ENCODE data around the gene CACNA1A. TPM values are rescaled to one million over a fixed set of nuclear protein-coding genes. Genes with fewer than 3 reads are reported as not detected.

Gene CACNA1A
- polyA plus RNA-seq, 2 of the 4 experiments (the other 2 are of a cell fraction) = 0.27 to 0.71 TPM

- H3K27ac ChIP-seq = no peak overlapping the region
- TF ChIP-seq HEYL (CRISPR knock-in tag; IDR thresholded peaks at IDR 0.05) (no peak), KDM5A (IDR thresholded peaks at IDR 0.05) (no peak)
- DNase-seq (ENCODE audit: low read depth in 1 of 2, low spot score in 1 of 2) = no peak
- H3K4me2 ChIP-seq = no peak overlapping the region
- H3K9me3 ChIP-seq = no peaks in the 10 kb centered on the region
- WGBS (ENCODE audit: missing lambda C conversion rate) = 40% methylated on average over 2 of the region's 9 CpGs
- no peak for FAIRE-seq
- H3K4me1 ChIP-seq = no peaks in the 10 kb centered on the region
- H3K4me3 ChIP-seq = no peak overlapping the region
- ChIA-PET CTCF (no interaction called here), POLR2A (no interaction called here)
- ATAC-seq = no peak
Measured at GRCh38 chr19:13225085-13225484, 281.2 kb downstream of the CACNA1A start.

- H3K4me1 ChIP-seq = 0 out of 3 replicates have a peak, but pooled peaks cover 2% of the 10 kb centered on the region
- no peak overlapping the region for H3K4me2 ChIP-seq
- ChIA-PET CTCF (interaction anchor here (0.5 to 1.3 kb wide), 3 partner anchors 13 to 243 kb away, joined by 3 read pairs; no protein-coding TSS in a partner anchor), POLR2A (no interaction called here)
- no peaks in the 10 kb centered on the region for H3K9me3 ChIP-seq
- 40% methylated on average over 2 of the region's 2 CpGs for WGBS (ENCODE audit: missing lambda C conversion rate)
- H3K27ac ChIP-seq = no peak overlapping the region
- FAIRE-seq (no peak), DNase-seq (ENCODE audit: low read depth in 1 of 2, low spot score in 1 of 2) (no peak), ATAC-seq (no peak)
- no peak for TF ChIP-seq ZC3H11A (IDR thresholded peaks at IDR 0.05)
- TF ChIP-seq, protein P1, sequence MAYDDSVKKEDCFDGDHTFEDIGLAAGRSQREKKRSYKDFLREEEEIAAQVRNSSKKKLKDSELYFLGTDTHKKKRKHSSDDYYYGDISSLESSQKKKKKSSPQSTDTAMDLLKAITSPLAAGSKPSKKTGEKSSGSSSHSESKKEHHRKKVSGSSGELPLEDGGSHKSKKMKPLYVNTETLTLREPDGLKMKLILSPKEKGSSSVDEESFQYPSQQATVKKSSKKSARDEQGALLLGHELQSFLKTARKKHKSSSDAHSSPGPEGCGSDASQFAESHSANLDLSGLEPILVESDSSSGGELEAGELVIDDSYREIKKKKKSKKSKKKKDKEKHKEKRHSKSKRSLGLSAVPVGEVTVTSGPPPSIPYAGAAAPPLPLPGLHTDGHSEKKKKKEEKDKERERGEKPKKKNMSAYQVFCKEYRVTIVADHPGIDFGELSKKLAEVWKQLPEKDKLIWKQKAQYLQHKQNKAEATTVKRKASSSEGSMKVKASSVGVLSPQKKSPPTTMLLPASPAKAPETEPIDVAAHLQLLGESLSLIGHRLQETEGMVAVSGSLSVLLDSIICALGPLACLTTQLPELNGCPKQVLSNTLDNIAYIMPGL (CRISPR knock-in tag; IDR thresholded peaks at IDR 0.05; ENCODE audit: borderline replicate concordance) = no peak
- TF ChIP-seq, protein P2, sequence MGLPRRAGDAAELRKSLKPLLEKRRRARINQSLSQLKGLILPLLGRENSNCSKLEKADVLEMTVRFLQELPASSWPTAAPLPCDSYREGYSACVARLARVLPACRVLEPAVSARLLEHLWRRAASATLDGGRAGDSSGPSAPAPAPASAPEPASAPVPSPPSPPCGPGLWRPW (IDR thresholded peaks at IDR 0.05) = no peak
- no peak for TF ChIP-seq RARB (CRISPR knock-in tag; IDR thresholded peaks at IDR 0.05)
- H3K4me3 ChIP-seq = no peak overlapping the region
Measured at GRCh38 chr19:13220847-13221246, 285.4 kb downstream of the CACNA1A start.

GRCh38 chr19:13215572-13216380 is 290.5 kb downstream of the CACNA1A start:
- Histone ChIP-seq H3K4me1 (0 out of 3 replicates have a peak, but pooled peaks cover 4% of the 10 kb centered on the region), H3K9me3 (no peaks in the 10 kb centered on the region), H3K27ac (peak overlapping the region in 1 of 2 experiments; percentile 34; a peak in 1 of 6 replicates), H3K4me2 (no peak overlapping the region), H3K4me3 (no peak overlapping the region)
- no peak for FAIRE-seq
- TF ChIP-seq SREBF2 (IDR thresholded peaks at IDR 0.05) = no peak
- TF ChIP-seq CHD4 (IDR thresholded peaks at IDR 0.05; ENCODE audit: borderline replicate concordance) = no peak
- TF ChIP-seq NR3C1 (IDR thresholded peaks at IDR 0.05) = no peak
- TF ChIP-seq, protein P3, sequence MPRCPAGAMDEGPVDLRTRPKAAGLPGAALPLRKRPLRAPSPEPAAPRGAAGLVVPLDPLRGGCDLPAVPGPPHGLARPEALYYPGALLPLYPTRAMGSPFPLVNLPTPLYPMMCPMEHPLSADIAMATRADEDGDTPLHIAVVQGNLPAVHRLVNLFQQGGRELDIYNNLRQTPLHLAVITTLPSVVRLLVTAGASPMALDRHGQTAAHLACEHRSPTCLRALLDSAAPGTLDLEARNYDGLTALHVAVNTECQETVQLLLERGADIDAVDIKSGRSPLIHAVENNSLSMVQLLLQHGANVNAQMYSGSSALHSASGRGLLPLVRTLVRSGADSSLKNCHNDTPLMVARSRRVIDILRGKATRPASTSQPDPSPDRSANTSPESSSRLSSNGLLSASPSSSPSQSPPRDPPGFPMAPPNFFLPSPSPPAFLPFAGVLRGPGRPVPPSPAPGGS (IDR thresholded peaks at IDR 0.05) = no peak
- no peak for TF ChIP-seq FOSL2 (IDR thresholded peaks at IDR 0.05)
- TF ChIP-seq FOSL2 (CRISPR knock-in tag; IDR thresholded peaks at IDR 0.05) = no peak
- TF ChIP-seq RCOR1 (IDR thresholded peaks at IDR 0.05; ENCODE audit: low read depth, low read length) = no peak
- no peak for ATAC-seq
- POLR2A ChIA-PET = no interaction called here
- WGBS (ENCODE audit: missing lambda C conversion rate) = 74% methylated on average over 19 of the region's 19 CpGs
- no peak for DNase-seq (ENCODE audit: low read depth in 1 of 2, low spot score in 1 of 2)
- CTCF ChIA-PET = no interaction called here

DNA sequence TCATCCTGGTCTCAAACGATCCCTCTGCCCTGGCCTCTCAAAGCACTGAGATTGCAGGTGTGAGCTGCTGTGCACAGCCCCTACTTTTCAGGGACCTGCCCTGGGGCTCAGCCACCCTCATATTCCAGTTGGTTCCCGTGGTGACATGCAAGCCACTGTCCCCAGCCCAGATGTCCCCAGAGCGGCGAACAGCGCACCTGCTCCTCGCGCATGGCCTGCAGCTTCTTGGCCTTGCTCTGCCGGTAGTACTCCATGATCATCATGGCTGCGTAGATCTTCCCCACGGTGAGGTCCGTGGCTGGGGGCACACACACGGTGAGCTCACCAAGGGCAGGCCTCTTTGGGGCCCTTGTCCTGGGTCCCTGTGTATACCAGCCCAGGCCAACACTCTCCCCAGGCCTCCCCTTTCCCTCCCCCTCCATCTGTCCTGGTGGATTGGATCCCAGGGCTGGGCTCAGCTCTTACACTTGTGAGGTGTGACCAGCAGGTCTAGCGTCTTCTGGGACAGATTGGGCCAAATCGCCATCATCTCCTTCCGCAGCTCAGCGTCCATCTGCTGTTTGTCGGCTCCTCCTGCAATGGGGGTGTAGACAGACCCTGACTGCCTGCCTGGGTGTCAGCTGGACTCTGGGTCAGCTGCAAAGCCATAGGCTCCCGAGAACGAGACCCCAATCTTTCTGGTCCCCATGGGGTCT is 292.1 kb downstream of the CACNA1A start:
- TF ChIP-seq RNF2 (IDR thresholded peaks at IDR 0.05; ENCODE audit: borderline replicate concordance, low read depth) = no peak
- TF ChIP-seq, protein P4, sequence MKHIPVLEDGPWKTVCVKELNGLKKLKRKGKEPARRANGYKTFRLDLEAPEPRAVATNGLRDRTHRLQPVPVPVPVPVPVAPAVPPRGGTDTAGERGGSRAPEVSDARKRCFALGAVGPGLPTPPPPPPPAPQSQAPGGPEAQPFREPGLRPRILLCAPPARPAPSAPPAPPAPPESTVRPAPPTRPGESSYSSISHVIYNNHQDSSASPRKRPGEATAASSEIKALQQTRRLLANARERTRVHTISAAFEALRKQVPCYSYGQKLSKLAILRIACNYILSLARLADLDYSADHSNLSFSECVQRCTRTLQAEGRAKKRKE (CRISPR knock-in tag; IDR thresholded peaks at IDR 0.05; ENCODE audit: low read depth) = no peak
- TF ChIP-seq, protein P2 (IDR thresholded peaks at IDR 0.05) = no peak
- TF ChIP-seq HOXB5 (CRISPR knock-in tag; IDR thresholded peaks at IDR 0.05) = no peak
- no peak for TF ChIP-seq RARB (CRISPR knock-in tag; IDR thresholded peaks at IDR 0.05)
- TF ChIP-seq MAZ (IDR thresholded peaks at IDR 0.05; ENCODE audit: borderline replicate concordance, low read depth, low read length) = no peak
- TF ChIP-seq ZNF302 (CRISPR knock-in tag; IDR thresholded peaks at IDR 0.05) = no peak
- no peak for TF ChIP-seq TP53 (CRISPR knock-in tag; IDR thresholded peaks at IDR 0.05)
- TF ChIP-seq CHD4 (IDR thresholded peaks at IDR 0.05; ENCODE audit: borderline replicate concordance) = no peak
- TF ChIP-seq TFCP2L1 (CRISPR knock-in tag; IDR thresholded peaks at IDR 0.05) = no peak
- TF ChIP-seq FOSL2 (IDR thresholded peaks at IDR 0.05) = no peak
- no peak for TF ChIP-seq FOSL2 (CRISPR knock-in tag; IDR thresholded peaks at IDR 0.05)
- no peak for TF ChIP-seq SMC3 (IDR thresholded peaks at IDR 0.05)
- no peak for TF ChIP-seq MYC (IDR thresholded peaks at IDR 0.05; ENCODE audit: borderline replicate concordance, low read length)
- POLR2A ChIA-PET = interaction anchor here (1.3 kb wide), 1 partner anchor 62 kb away, joined by 3 read pairs; no protein-coding TSS in a partner anchor
- CTCF ChIA-PET = interaction anchor here (0.7 to 1.6 kb wide), 5 partner anchors 20 to 85 kb away, joined by 3 to 5 read pairs (median 4); no protein-coding TSS in a partner anchor
- Histone ChIP-seq H3K4me3 (no peak overlapping the region), H3K4me2 (no peak overlapping the region), H3K9me3 (no peaks in the 10 kb centered on the region), H3K4me1 (0 out of 3 replicates have a peak, but pooled peaks cover 4% of the 10 kb centered on the region), H3K27ac (no peak overlapping the region)
- FAIRE-seq = no peak
- ATAC-seq = no peak
- no peak for DNase-seq (ENCODE audit: low read depth in 1 of 2, low spot score in 1 of 2)
- WGBS (ENCODE audit: missing lambda C conversion rate) = 87% methylated on average over 3 of the region's 19 CpGs
